Choroid plexus epithelial cell (primary cell): ENCODE data around the gene ABHD4.

ENCODE experiments used
- DNase-seq: peaks from one replicate; pipeline ENCODE4 v3.0.0-alpha.2; 2010; ENCODE audit warnings: low read depth
- H3K4me3 ChIP-seq: 2 replicates; pipeline ENCODE4 v1.5.1; 2011; ENCODE audit warnings: low read depth, mild to moderate bottlenecking, control low read depth, low read length, moderate library complexity
- CTCF ChIP-seq: conservative IDR thresholded peaks from 2 replicates; pipeline ENCODE4 v1.5.1; 2011; ENCODE audit warnings: low read depth, mild to moderate bottlenecking, control low read depth, inconsistent platforms, low read length, moderate library complexity

ABHD4 gene

GRCh38 chr14:22598099-22598895 is at the start of gene ABHD4:
TSS of gene ABHD4 (plus strand) at chr14:22598300. CDS start at chr14:22598307, 7 bp downstream.
- peak within 1 kb of the TSS; percentile 88 for H3K4me3 ChIP-seq
- DNase-seq: peak; percentile 76
- TF ChIP-seq CTCF: no peak

- DNase-seq: no peak
- no peak overlapping the region for H3K4me3 ChIP-seq
- no peak for TF ChIP-seq CTCF
Observed at GRCh38 chr14:22549324-22549962, 48.7 kb upstream of the ABHD4 start.

- DNase-seq: peak; percentile 81
- H3K4me3 ChIP-seq: no peak overlapping the region
- no peak for TF ChIP-seq CTCF
Observed at GRCh38 chr14:22549981-22550673, 48.0 kb upstream of the ABHD4 start.

- no peak for DNase-seq
- TF ChIP-seq CTCF: no peak
- no peak overlapping the region for H3K4me3 ChIP-seq
Observed at GRCh38 chr14:22551605-22551997, 46.5 kb upstream of the ABHD4 start.

- no peak for TF ChIP-seq CTCF
- H3K4me3 ChIP-seq: no peak overlapping the region
- no peak for DNase-seq
Observed at GRCh38 chr14:22552001-22552826, 45.9 kb upstream of the ABHD4 start.

GRCh38 chr14:22552827-22553076 is 45.3 kb upstream of the ABHD4 start:
- no peak for TF ChIP-seq CTCF
- no peak for DNase-seq
- H3K4me3 ChIP-seq: no peak overlapping the region
